ENCODE data around the gene MSANTD7. TPM values are rescaled to one million over a fixed set of nuclear protein-coding genes. Genes with fewer than 3 reads are reported as not detected.

MSANTD7 gene
- total RNA-seq, result 11.3 to 13.4 TPM (median 12.3 TPM) in 3 replicates
- long read RNA-seq, full-length matches to known transcripts, result 13 of 14 reads
- long read RNA-seq, partial matches to known transcripts, result 0 of 14 reads
- long read RNA-seq, other reads (novel, unspliced or antisense), result 1 of 14 reads

- Mint-ChIP-seq H3K4me1 (ENCODE audit: low read depth) (peaks cover 22% of the 10 kb centered on the region), H3K4me3 (ENCODE audit: unreplicated experiment) (peak within 1 kb of the TSS; percentile 89), H3K27me3 (ENCODE audit: low read depth) (no peaks in the 10 kb centered on the region), H3K27ac (ENCODE audit: unreplicated experiment) (peak within 1 kb of the TSS; percentile 98), H3K9me3 (ENCODE audit: low read depth) (no peaks in the 10 kb centered on the region), H3K36me3 (ENCODE audit: low read depth) (peaks cover 6% of the 10 kb centered on the region)
- peak; percentile 17 for TF ChIP-seq CTCF (IDR thresholded peaks at IDR 0.05)
- peak; percentile 100 for DNase-seq (ENCODE audit: low spot score)
Observed at GRCh38 chr10:14837757-14838581, at the start of gene MSANTD7, which contains the start of the genes CDNF and HSPA14. MSANTD7 (plus strand) TSS chr10:14838306; CDS start chr10:14842285, 3,979 bp downstream. CDNF (minus strand) TSS chr10:14838037; CDS start chr10:14837946, 91 bp downstream. HSPA14 (plus strand) TSS chr10:14838306; CDS start chr10:14838403, 97 bp downstream.

- Mint-ChIP-seq H3K9me3 (ENCODE audit: low read depth) (peaks cover 2% of the 10 kb centered on the region), H3K36me3 (ENCODE audit: low read depth) (peaks cover 4% of the 10 kb centered on the region), H3K4me1 (ENCODE audit: low read depth) (no peaks in the 10 kb centered on the region), H3K27ac (ENCODE audit: unreplicated experiment) (no peak overlapping the region), H3K27me3 (ENCODE audit: low read depth) (peaks cover 23% of the 10 kb centered on the region), H3K4me3 (ENCODE audit: unreplicated experiment) (no peak overlapping the region)
- TF ChIP-seq CTCF (IDR thresholded peaks at IDR 0.05), result no peak
- DNase-seq (ENCODE audit: low spot score), result no peak
Observed at GRCh38 chr10:14798636-14799035, 39.5 kb upstream of the MSANTD7 start.

- H3K9me3 Mint-ChIP-seq (ENCODE audit: low read depth), result peaks cover 2% of the 10 kb centered on the region
- H3K27ac Mint-ChIP-seq (ENCODE audit: unreplicated experiment), result no peak overlapping the region
- peaks cover 4% of the 10 kb centered on the region for H3K36me3 Mint-ChIP-seq (ENCODE audit: low read depth)
- no peak overlapping the region for H3K4me3 Mint-ChIP-seq (ENCODE audit: unreplicated experiment)
- peaks cover 23% of the 10 kb centered on the region for H3K27me3 Mint-ChIP-seq (ENCODE audit: low read depth)
- no peak for DNase-seq (ENCODE audit: low spot score)
- TF ChIP-seq CTCF (IDR thresholded peaks at IDR 0.05), result no peak
- H3K4me1 Mint-ChIP-seq (ENCODE audit: low read depth), result no peaks in the 10 kb centered on the region
Observed at GRCh38 chr10:14800397-14800796, 37.7 kb upstream of the MSANTD7 start.

- no peaks in the 10 kb centered on the region for H3K4me1 Mint-ChIP-seq (ENCODE audit: low read depth)
Observed at GRCh38 chr10:14801723-14802122, 36.4 kb upstream of the MSANTD7 start.

More at GRCh38 chr10:14801723-14802122, 36.4 kb upstream of the MSANTD7 start:
- Mint-ChIP-seq H3K27me3 (ENCODE audit: low read depth) (peaks cover 23% of the 10 kb centered on the region), H3K27ac (ENCODE audit: unreplicated experiment) (no peak overlapping the region), H3K4me3 (ENCODE audit: unreplicated experiment) (no peak overlapping the region), H3K36me3 (ENCODE audit: low read depth) (peaks cover 4% of the 10 kb centered on the region), H3K9me3 (ENCODE audit: low read depth) (peaks cover 2% of the 10 kb centered on the region)
- DNase-seq (ENCODE audit: low spot score), result no peak
- no peak for TF ChIP-seq CTCF (IDR thresholded peaks at IDR 0.05)

Data from chondrocyte (in vitro differentiated cells).